Measurements from ENCODE around the gene INSR. TPM values are rescaled to one million over a fixed set of nuclear protein-coding genes. Genes with fewer than 3 reads are reported as not detected.

The INSR gene
- total RNA-seq, 1 donor from 2014 or later = 38.6 TPM

DNA sequence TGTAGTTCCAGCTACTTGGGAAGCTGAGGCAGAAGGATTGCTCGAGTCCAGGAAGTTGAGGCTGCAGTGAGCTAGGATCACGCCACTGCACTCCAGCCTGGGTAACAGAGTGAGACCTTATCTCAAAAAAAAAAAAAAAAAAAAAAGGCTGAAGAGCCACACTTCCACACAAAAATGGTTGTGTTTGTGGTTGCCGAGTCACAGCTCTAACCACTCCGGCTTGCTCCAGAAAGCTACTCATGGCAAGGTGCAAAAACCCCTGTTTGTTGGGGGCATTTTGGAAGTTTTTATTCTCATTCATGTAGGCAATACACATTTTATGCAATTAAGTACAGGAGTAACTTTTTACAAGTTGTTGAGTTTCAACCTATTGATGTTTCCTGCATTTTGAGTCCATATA lies 93.5 kb downstream of the INSR start:
- H3K4me3 ChIP-seq (ENCODE audit: low read length in 3 of 3) = no peak overlapping the region
- peaks cover 15 to 22% (median 19%) of the 10 kb centered on the region in 3 donors for H3K4me1 ChIP-seq (ENCODE audit: control insufficient read depth in 3 of 3, insufficient read depth in 3 of 3, low read length in 3 of 3)
- H3K9me3 ChIP-seq (ENCODE audit: control insufficient read depth in 3 of 3, low read length in 3 of 3) = no peaks in the 10 kb centered on the region
- no peaks in the 10 kb centered on the region for H3K27me3 ChIP-seq (ENCODE audit: control insufficient read depth in 3 of 3, insufficient read depth in 3 of 3, low read length in 3 of 3)
- H3K9ac ChIP-seq (ENCODE audit: low read depth in 1 of 3, low read length in 3 of 3) = no peak overlapping the region
- H3K27ac ChIP-seq (ENCODE audit: low read depth, low read length) = no peak overlapping the region
- H3K36me3 ChIP-seq (ENCODE audit: control insufficient read depth in 3 of 3, insufficient read depth in 3 of 3, low read length in 3 of 3) = no peaks in the 10 kb centered on the region

- Histone ChIP-seq H3K4me1 (ENCODE audit: control insufficient read depth in 3 of 3, insufficient read depth in 3 of 3, low read length in 3 of 3) (peaks cover 15 to 21% (median 18%) of the 10 kb centered on the region in 3 donors), H3K27me3 (ENCODE audit: control insufficient read depth in 3 of 3, insufficient read depth in 3 of 3, low read length in 3 of 3) (no peaks in the 10 kb centered on the region), H3K4me3 (ENCODE audit: low read length in 3 of 3) (no peak overlapping the region), H3K9ac (ENCODE audit: low read depth in 1 of 3, low read length in 3 of 3) (peak overlapping the region in 1 of 3 donors; percentile 10), H3K36me3 (ENCODE audit: control insufficient read depth in 3 of 3, insufficient read depth in 3 of 3, low read length in 3 of 3) (no peaks in the 10 kb centered on the region), H3K27ac (ENCODE audit: low read depth, low read length) (peak overlapping the region; percentile 30), H3K9me3 (ENCODE audit: control insufficient read depth in 3 of 3, low read length in 3 of 3) (no peaks in the 10 kb centered on the region)
Observed at GRCh38 chr19:7199613-7200533, 94.3 kb downstream of the INSR start.

DNA sequence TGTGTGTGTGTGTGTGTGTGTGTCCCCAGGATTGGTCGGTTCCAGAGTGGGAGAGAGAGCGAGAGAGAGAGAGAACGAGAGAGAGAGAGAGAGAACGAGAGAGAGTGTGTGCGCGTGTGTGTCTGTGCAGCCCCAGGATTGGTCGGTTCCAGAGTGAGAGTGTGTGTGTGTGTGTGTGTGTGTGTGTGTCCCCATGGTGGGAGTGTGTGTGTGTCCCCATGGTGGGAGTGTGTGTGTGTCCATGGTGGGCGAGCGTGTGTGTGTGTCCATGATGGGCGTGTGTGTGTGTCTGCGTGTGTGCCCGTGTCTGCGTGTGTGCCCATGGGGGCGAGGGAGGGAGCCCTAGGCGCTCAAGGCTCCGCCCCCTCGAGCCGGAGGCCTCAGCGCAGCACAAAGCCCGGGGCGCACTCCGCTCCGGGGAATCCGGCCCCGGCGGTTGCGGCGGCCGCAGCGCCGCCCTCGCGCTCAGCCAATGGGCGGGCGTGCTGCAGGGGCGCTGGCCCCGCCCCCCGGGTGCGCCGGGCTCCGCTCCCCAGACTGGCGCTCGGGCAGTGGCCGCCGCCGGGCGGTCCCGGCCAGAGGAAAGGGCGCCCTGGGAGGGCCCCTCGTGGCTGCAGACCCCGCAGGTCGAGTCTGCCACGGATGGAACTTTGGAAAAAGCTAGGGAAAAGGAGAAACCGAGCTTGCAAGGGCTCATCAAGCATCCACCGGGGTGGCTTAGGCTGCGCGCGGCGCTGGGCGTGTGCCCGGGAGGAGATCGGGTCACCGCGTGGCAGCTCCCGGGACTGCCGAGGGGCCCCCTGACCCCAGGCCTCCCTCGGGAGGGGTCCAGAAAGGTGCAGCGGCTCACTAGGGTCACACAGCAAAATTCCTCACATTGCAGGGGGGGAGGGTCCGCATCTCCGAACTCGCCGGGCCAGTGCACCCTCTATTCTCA lies 96.2 kb downstream of the INSR start:
- H3K4me3 ChIP-seq (ENCODE audit: low read length in 3 of 3) = peak overlapping the region; percentile 85 to 91 (median 87)
- H3K36me3 ChIP-seq (ENCODE audit: control insufficient read depth in 3 of 3, insufficient read depth in 3 of 3, low read length in 3 of 3) = no peaks in the 10 kb centered on the region
- no peaks in the 10 kb centered on the region for H3K27me3 ChIP-seq (ENCODE audit: control insufficient read depth in 3 of 3, insufficient read depth in 3 of 3, low read length in 3 of 3)
- H3K9me3 ChIP-seq (ENCODE audit: control insufficient read depth in 3 of 3, low read length in 3 of 3) = no peaks in the 10 kb centered on the region
- H3K4me1 ChIP-seq (ENCODE audit: control insufficient read depth in 3 of 3, insufficient read depth in 3 of 3, low read length in 3 of 3) = peaks cover 15 to 21% (median 18%) of the 10 kb centered on the region in 3 donors
- peak overlapping the region; percentile 75 to 90 (median 81) for H3K9ac ChIP-seq (ENCODE audit: low read depth in 1 of 3, low read length in 3 of 3)
- peak overlapping the region; percentile 97 for H3K27ac ChIP-seq (ENCODE audit: low read depth, low read length)

DNA sequence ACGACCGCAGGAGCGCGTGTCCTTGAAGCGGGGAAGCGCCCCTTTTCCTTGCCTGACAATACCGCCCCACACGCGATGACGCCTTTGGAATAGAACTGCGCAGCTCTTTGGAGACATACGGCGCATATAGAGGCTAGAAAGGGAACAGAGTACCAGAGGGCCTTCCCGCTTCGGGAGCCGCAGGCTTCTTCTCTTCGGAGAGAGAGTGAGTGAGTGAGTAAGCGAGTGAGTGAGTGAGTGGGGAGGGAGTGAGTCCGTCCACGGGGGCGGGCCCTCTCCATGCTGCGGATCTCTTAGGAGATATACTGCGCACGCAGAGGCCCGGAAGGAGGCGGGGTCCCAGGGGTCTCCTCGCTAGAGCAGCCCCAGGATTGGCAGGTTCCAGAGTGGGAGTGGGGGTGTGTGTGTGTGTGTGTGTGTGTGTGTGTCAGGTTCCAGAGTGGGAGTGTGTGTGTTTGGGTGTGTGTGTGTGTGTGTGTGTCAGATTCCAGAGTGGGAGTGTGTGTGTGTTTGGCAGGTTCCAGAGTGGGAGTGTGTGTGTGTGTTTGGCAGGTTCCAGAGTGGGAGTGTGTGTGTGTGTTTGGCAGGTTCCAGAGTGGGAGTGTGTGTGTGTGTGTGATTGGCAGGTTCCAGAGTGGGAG lies 97.0 kb downstream of the INSR start:
- peak overlapping the region; percentile 75 to 91 (median 87) for H3K4me3 ChIP-seq (ENCODE audit: low read length in 3 of 3)
- peak overlapping the region; percentile 75 to 81 (median 81) for H3K9ac ChIP-seq (ENCODE audit: low read depth in 1 of 3, low read length in 3 of 3)
- H3K27me3 ChIP-seq (ENCODE audit: control insufficient read depth in 3 of 3, insufficient read depth in 3 of 3, low read length in 3 of 3) = no peaks in the 10 kb centered on the region
- no peaks in the 10 kb centered on the region for H3K9me3 ChIP-seq (ENCODE audit: control insufficient read depth in 3 of 3, low read length in 3 of 3)
- no peaks in the 10 kb centered on the region for H3K36me3 ChIP-seq (ENCODE audit: control insufficient read depth in 3 of 3, insufficient read depth in 3 of 3, low read length in 3 of 3)
- H3K27ac ChIP-seq (ENCODE audit: low read depth, low read length) = peak overlapping the region; percentile 97
- H3K4me1 ChIP-seq (ENCODE audit: control insufficient read depth in 3 of 3, insufficient read depth in 3 of 3, low read length in 3 of 3) = peaks cover 15 to 23% (median 21%) of the 10 kb centered on the region in 3 donors

- H3K4me1 ChIP-seq (ENCODE audit: control insufficient read depth in 3 of 3, insufficient read depth in 3 of 3, low read length in 3 of 3) = peaks cover 15 to 24% (median 21%) of the 10 kb centered on the region in 3 donors
- H3K9me3 ChIP-seq (ENCODE audit: control insufficient read depth in 3 of 3, low read length in 3 of 3) = no peaks in the 10 kb centered on the region
- no peaks in the 10 kb centered on the region for H3K27me3 ChIP-seq (ENCODE audit: control insufficient read depth in 3 of 3, insufficient read depth in 3 of 3, low read length in 3 of 3)
- H3K4me3 ChIP-seq (ENCODE audit: low read length in 3 of 3) = peak overlapping the region; percentile 75 to 91 (median 87)
- H3K27ac ChIP-seq (ENCODE audit: low read depth, low read length) = peak overlapping the region; percentile 97
- H3K36me3 ChIP-seq (ENCODE audit: control insufficient read depth in 3 of 3, insufficient read depth in 3 of 3, low read length in 3 of 3) = no peaks in the 10 kb centered on the region
- peak overlapping the region in 2 of 3 donors; percentile 75 to 81 for H3K9ac ChIP-seq (ENCODE audit: low read depth in 1 of 3, low read length in 3 of 3)
Observed at GRCh38 chr19:7196763-7197118, 97.5 kb downstream of the INSR start.

- Histone ChIP-seq H3K4me1 (ENCODE audit: control insufficient read depth in 3 of 3, insufficient read depth in 3 of 3, low read length in 3 of 3) (peaks cover 15 to 23% (median 21%) of the 10 kb centered on the region in 3 donors), H3K4me3 (ENCODE audit: low read length in 3 of 3) (no peak overlapping the region), H3K27ac (ENCODE audit: low read depth, low read length) (no peak overlapping the region), H3K27me3 (ENCODE audit: control insufficient read depth in 3 of 3, insufficient read depth in 3 of 3, low read length in 3 of 3) (no peaks in the 10 kb centered on the region), H3K9ac (ENCODE audit: low read depth in 1 of 3, low read length in 3 of 3) (no peak overlapping the region), H3K9me3 (ENCODE audit: control insufficient read depth in 3 of 3, low read length in 3 of 3) (no peaks in the 10 kb centered on the region), H3K36me3 (ENCODE audit: control insufficient read depth in 3 of 3, insufficient read depth in 3 of 3, low read length in 3 of 3) (no peaks in the 10 kb centered on the region)
Observed at GRCh38 chr19:7195046-7195445, 99.2 kb downstream of the INSR start.

DNA sequence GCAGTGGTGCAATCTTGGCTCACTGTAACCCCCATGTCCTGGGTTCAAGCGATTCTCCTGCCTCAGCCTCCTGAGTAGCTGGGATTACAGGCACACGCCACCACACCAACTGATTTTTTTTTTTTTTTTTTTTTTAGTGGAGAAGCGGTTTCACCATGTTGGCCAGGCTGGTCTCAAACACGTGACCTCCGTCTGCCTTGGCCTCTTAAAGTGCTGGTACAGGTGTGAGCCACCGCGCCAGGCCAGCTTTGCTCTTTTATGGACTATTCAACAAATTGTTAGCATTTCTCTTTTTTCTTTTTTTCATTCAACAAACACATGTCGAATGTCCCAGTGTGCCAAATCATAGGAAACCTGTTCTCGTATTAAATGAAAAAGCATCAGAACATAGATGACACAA lies 99.6 kb downstream of the INSR start:
- Histone ChIP-seq H3K36me3 (ENCODE audit: control insufficient read depth in 3 of 3, insufficient read depth in 3 of 3, low read length in 3 of 3) (no peaks in the 10 kb centered on the region), H3K4me1 (ENCODE audit: control insufficient read depth in 3 of 3, insufficient read depth in 3 of 3, low read length in 3 of 3) (peaks cover 15 to 21% (median 21%) of the 10 kb centered on the region in 3 donors), H3K9me3 (ENCODE audit: control insufficient read depth in 3 of 3, low read length in 3 of 3) (no peaks in the 10 kb centered on the region), H3K27ac (ENCODE audit: low read depth, low read length) (no peak overlapping the region), H3K9ac (ENCODE audit: low read depth in 1 of 3, low read length in 3 of 3) (no peak overlapping the region), H3K27me3 (ENCODE audit: control insufficient read depth in 3 of 3, insufficient read depth in 3 of 3, low read length in 3 of 3) (no peaks in the 10 kb centered on the region), H3K4me3 (ENCODE audit: low read length in 3 of 3) (no peak overlapping the region)

DNA sequence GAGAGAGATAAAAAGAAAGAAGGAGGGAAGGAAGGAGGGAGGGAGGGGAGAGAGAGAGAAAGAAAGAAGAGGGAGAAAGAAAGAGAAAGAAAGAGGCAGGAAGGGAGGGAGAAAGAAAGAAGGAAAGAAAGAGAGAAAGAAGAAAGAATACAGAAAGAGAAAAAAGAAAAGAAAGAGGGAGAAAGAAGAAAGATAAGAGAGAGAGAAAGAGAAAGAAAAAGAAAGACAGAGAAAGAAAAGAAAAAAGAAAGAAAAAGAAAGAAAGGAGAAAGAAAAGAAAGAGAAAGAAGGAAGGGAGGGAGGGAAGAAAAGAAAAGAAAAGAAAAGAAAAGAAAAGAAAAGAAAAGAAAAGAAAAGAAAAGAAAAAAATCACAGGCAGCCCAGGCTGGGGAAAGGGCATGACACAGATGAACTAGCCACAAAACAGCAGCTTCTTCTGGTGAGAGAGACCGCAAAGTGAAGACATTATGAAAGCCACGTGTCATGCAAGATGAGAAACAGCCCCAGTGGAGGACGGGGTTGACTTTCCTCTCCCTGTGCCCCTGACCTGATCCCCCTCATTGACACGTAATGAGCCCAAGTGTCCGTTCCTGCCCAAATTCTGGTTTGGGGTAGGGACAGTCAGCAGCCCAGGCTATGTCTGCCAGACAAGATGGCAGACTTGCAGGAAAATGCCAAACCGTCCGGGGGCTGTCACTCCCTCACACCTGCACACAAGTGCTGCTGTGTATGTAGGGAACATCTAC lies 102.1 kb downstream of the INSR start:
- Histone ChIP-seq H3K4me1 (ENCODE audit: control insufficient read depth in 3 of 3, insufficient read depth in 3 of 3, low read length in 3 of 3) (peaks cover 4 to 10% (median 7%) of the 10 kb centered on the region in 3 donors), H3K27me3 (ENCODE audit: control insufficient read depth in 3 of 3, insufficient read depth in 3 of 3, low read length in 3 of 3) (no peaks in the 10 kb centered on the region), H3K27ac (ENCODE audit: low read depth, low read length) (no peak overlapping the region), H3K36me3 (ENCODE audit: control insufficient read depth in 3 of 3, insufficient read depth in 3 of 3, low read length in 3 of 3) (no peaks in the 10 kb centered on the region), H3K4me3 (ENCODE audit: low read length in 3 of 3) (no peak overlapping the region), H3K9ac (ENCODE audit: low read depth in 1 of 3, low read length in 3 of 3) (no peak overlapping the region), H3K9me3 (ENCODE audit: control insufficient read depth in 3 of 3, low read length in 3 of 3) (no peaks in the 10 kb centered on the region)
